GM18951 (cell line): Measurements from ENCODE around the gene ISCU.
A peak's percentile ranks its signal among the peaks of the same experiment; 100 is the strongest.

Source experiments
- POLR2A ChIP-seq: IDR thresholded peaks from 4 replicates; pipeline ENCODE4 v1.6.1; 2011; ENCODE audit warnings: mild to moderate bottlenecking; ENCODE audit not compliant: insufficient read length, insufficient read depth; ENCODE audit errors: extremely low read depth
- in situ Hi-C: fragments of 300-500 bp; cut with MboI; formaldehyde crosslinking; loops from one replicate; pipeline ENCODE4 v1.12.0; 2022; ENCODE audit warnings: low sequenced_read_pairs, mixed read lengths, inconsistent platforms; ENCODE audit not compliant: unreplicated experiment

Gene ISCU

DNA sequence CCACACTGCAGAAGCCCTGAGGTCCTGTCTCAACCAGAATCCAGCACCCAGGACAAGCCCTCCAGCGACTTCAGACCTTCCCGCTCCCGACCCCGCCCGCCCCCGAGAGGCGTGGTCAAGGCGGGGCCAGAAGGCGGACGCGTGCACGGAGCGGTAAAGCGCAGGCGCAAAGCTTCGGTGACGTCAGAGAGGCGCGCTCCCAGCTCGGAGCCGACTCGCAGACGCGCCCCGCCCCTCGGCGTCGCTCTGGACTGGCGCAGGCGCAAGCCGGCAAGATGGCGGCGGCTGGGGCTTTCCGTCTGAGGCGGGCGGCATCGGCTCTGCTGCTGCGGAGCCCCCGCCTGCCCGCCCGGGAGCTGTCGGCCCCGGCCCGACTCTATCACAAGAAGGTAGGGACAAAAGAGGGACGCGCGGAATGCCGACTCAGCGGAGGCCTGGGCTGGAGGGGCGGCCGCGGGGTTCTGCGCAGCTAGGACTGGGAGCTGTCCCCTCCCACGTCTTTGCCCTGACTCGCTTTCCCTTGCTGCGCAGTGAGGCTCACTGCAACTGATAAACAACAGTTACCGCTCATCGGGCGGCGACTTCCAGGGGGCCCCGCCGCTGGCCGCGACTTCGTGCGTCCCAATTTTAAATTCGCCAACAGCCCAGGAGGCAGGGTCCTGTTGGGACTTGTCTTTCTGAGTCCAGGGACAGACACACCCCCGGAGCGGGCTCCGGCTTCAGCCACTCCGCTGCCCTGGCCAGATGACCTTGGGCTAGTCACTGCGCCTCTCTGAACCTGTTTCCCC is at the start of gene ISCU:
ISCU (plus strand) TSS at position 249 of the 788 bp plus-strand sequence; CDS start at position 276, 27 bp downstream.
- in situ Hi-C loops: loop anchor here (10.0 kb wide), 1 partner anchor 242 kb away; no protein-coding TSS in a partner anchor
- TF ChIP-seq POLR2A: peak; percentile 97

DNA sequence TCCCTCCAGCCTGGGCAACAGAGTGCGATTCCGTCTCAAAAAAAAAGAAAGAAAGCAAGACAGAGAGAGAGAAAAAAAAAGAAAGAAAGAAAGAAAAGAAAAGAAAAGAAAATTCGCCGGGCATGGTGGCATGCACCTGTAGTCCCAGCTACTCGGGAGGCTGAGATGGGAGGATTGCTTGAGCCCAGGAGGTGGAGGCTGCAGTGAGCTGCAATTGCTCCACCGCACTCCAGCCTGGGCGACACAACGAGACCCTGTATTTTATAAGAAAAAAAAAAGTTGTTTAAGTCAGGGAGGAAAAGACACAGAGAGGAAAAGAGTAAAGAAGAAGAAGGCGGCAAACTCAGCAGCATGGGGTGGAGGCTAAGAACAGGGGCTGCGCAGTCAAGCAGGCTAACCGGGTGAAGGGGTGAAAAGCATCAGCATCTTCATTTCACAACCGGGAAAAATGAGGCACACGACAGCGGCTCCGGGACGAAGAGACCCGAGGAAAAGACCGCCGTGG is 47.9 kb upstream of the ISCU start:
- no peak for TF ChIP-seq POLR2A
- in situ Hi-C loops: no loop called here

DNA sequence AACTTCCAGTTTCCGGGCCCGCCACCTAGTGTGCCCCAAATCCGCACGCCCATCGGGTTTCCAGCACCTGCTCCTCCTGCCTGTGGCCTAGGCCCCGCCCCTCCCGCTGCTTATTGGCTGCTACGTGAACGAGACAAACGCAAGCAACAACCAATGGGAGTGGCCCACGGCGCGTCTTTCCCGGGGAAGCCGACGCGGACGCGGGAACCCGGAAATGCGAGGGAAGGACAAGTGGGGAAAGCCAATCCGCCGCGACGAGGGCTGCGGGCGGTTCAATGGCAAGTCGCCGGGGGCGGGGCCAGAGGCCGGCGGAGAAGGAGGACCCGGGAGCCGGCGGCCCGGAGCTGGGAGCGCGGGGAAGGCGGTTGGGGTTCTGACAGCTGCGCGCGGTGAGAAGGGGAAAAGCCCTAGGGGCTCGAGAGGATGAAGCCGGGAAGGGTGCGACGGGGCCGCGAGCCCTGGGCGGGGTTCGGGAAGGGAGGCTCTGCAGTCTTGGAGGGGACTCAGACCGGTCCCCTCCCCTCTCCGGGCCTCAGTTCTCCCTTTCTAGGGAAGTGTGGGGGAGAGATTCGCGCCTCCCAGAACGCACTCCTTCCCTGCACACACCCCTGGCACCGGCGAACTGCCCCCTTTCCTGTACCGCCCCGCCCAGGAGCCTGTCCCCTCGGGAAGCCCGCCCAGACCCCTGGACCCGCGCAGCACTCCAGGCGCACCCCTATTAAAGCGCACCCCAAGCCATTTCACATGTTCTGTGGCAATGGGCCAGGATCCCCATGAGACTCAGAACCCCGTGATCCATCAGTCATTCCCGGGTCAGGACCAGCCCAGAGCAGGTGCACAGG is 47.2 kb upstream of the ISCU start, which contains the start of gene FICD:
FICD (plus strand) TSS at position 305 of the 842 bp plus-strand sequence. CDS start 1,696 bp downstream, outside the sequence.
- in situ Hi-C loops: no loop called here
- TF ChIP-seq POLR2A: peak; percentile 80

DNA sequence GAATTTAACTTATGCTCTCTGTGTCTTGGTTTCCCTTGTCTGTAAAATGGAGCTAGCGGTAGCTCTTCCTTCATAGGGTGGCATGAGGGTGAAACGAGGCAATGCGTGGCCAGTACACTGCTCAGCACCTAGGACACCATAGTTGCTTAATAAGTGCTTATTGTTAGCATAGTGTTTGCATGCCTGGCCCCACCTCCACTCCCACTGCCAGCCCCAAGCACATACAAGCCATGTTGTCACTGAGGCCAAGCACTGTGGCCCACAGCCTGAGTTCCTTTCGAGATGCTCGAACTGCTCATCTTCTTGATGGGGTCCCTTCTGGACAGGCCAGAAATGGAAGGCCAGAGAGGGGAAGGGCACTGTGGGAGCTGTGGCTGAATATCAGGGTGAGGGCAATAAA is 46.5 kb upstream of the ISCU start:
- no peak for TF ChIP-seq POLR2A
- in situ Hi-C loops: no loop called here

DNA sequence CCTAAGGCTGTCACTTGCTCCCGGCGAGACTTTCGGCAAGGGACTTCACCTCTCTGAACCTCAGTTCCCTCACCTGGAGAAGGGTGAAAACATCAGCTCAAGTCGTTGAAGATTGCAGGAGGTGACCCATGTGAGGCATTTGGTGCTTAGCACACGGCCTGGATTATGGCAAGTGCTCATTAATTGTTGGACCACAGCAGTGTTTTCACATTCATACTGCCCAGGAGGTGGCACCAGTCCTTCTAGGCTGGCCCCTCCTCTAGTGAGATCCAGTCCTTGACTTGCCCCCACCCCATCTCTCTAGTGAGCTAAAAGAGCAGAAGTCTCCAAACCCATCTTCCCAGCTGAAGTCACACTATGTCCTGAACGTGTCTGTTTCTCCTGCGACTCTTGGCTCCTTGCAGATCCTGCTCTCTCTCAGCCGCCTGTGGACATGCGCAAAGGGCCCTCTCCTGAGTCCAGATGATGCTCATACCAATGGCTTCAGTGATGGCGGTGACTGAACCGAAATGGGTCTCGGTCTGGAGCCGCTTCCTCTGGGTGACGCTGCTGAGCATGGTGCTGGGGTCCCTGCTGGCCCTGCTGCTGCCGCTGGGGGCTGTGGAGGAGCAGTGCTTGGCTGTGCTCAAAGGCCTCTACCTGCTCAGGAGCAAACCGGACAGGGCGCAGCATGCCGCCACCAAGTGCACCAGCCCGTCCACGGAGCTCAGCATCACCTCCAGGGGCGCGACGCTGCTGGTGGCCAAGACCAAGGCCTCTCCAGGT is 45.7 kb upstream of the ISCU start:
- TF ChIP-seq POLR2A: no peak
- in situ Hi-C loops: no loop called here

DNA sequence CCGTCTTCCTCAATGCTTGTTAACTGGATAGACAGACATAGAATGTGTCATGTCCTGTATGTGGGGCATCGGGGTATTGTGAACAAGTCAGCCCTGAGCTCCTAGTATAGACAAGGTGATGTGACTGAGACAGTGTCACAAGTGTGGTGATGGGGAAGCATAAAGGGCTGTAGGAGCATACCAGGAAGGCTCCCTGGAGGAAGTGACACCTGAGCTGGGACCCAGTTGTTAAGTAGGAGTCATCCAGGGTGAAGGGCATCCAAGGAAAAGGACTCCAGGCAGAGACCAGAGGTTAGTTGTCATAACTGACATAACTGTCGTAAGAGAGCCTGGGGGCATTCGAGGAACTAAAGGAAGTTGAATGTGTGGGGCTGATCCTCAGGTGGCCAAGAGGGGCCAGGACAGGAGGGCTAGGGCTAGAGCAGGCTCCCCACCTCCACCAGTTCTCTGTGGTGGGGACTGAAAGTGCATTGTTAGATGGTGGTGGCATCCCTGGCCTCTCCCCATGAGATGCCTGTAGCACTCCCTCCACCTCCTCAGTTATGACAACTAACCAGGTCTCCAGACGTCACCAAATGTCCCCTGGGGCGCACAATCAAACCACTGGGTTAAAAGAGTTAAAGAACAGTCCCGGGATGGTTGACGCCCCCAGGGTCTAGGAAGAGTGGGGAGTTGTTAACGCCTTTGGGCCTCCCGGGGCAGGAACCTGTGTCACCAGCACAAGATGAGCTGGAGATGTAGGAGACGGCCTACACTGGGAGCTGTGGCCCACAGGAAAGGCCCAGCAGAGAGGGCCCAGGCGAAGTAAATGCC is 44.9 kb upstream of the ISCU start:
- no peak for TF ChIP-seq POLR2A
- in situ Hi-C loops: no loop called here

DNA sequence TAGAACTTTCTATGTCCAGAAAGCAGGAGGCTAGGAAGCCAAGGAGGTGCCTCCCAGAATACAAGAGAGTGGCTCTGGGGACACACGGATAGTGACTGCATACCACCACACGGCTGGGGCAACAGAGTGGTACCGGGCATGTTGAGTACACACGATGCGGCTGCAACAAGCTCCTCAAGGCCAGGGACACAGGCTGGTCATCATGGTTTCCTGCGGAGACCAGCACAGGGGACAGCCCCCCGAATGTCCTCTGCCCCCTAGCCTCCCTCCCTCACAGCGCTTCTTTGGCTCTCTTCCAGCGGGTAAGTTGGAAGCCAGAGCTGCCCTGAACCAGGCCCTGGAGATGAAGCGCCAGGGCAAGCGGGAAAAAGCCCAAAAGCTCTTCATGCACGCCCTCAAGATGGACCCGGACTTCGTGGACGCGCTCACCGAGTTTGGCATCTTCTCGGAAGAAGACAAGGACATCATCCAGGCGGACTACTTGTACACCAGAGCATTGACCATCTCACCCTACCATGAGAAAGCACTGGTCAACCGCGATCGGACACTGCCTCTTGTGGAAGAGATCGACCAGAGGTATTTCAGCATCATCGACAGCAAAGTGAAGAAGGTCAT is 44.2 kb upstream of the ISCU start:
- no peak for TF ChIP-seq POLR2A
- in situ Hi-C loops: no loop called here

DNA sequence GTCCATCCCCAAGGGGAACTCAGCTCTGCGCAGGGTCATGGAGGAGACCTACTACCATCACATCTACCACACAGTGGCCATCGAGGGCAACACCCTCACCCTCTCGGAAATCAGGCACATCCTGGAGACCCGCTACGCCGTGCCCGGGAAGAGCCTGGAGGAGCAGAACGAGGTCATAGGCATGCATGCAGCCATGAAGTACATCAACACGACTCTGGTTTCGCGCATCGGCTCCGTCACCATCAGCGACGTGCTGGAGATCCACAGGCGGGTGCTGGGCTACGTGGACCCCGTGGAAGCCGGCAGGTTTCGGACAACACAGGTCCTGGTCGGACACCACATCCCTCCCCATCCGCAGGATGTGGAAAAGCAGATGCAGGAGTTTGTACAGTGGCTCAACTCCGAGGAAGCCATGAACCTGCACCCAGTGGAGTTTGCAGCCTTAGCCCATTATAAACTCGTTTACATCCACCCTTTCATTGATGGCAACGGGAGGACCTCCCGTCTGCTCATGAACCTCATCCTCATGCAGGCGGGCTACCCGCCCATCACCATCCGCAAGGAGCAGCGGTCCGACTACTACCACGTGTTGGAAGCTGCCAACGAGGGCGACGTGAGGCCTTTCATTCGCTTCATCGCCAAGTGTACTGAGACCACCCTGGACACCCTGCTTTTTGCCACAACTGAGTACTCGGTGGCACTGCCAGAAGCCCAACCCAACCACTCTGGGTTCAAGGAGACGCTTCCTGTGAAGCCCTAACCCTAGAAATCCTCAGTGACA is 43.5 kb upstream of the ISCU start:
- in situ Hi-C loops: no loop called here
- TF ChIP-seq POLR2A: no peak

DNA sequence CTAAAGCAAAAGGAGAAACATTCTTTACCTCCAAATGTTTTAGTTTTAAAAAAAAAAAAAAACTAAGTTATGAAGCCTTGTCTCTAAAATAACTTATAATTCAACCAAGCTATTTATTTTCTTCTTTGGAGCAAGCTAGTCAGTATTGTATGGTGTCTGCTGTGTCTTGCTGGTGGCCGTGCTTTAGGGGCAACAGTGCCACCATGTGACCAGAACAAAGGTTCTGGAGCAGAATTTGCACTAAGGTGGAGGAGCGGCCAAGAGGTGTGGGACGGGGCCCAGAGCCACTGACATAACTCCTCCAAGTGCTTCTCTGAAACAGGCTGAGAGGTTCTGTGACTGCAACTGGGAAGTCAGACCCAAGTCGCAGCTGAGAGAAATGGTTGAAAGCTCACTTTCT is 42.8 kb upstream of the ISCU start:
- no peak for TF ChIP-seq POLR2A
- in situ Hi-C loops: no loop called here

DNA sequence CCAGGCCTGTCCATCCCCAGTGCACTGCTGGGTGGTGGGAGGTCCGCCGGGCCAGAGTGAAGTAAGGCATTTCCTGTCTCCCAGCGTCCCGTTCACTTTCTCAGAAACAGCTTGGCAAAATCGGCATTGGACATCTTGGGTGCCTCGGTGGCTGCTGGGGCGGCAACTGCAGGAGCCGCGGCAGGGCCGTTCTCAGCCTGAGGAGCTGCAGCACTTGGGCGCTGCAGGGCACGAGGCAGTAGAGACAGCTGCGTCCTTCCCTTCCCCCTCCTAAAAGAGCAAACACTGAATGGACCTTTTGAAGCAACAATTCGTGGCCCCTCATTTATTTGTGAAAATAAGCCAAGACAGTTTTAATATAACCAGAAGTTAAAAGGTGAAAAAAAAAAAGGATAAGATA is 39.0 kb upstream of the ISCU start:
- in situ Hi-C loops: no loop called here
- TF ChIP-seq POLR2A: no peak

DNA sequence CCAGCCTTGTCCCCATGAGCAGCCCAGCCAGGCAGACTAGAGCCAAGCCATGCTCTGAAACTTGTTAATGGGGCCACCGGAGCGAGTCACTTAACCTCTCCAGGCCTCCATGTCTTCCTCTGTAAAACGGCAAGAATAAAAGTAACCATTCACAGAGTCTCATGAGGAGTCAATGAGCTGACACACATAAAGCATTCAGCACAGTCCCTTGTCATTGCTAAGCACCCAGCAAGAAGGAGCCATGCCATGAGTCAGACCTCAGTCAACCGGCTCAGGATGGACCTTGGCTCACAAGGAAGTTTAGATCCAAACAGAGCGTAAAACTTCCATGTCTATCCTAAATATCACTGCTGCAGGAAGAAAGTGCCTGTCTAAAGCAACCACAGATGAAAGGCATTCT is 36.7 kb upstream of the ISCU start:
- in situ Hi-C loops: loop anchor here (25.0 kb wide), 1 partner anchor 562 kb away; the partner anchor contains the start of genes ALKBH2 and UNG

More for the DNA sequence above, 36.7 kb upstream of the ISCU start:
- no peak for TF ChIP-seq POLR2A
